ENCODE measurements around the gene TEX19. TPM values are rescaled to one million over a fixed set of nuclear protein-coding genes. Genes with fewer than 3 reads are reported as not detected.

Gene TEX19
- total and polyA plus RNA-seq, 9 of the 15 experiments (the other 6 are each of a cell fraction or from before 2014, with no cell fraction given) = 0.10 to 4.9 (median 1.9) TPM

GRCh38 chr17:82358465-82359350 lies at the start of gene TEX19 (continued):
- no peak for TF ChIP-seq THRB (CRISPR knock-in tag; conservative IDR thresholded peaks at IDR 0.05)
- no peak for TF ChIP-seq SP2 (IDR thresholded peaks at IDR 0.05; ENCODE audit: extremely low read depth, low read depth, low read length, poor library complexity, severe bottlenecking)
- TF ChIP-seq ZNF785 (CRISPR knock-in tag; IDR thresholded peaks at IDR 0.05) = no peak
- TF ChIP-seq MEF2A (IDR thresholded peaks at IDR 0.05; ENCODE audit: control insufficient read depth, low read depth, low read length) = no peak
- no peak for TF ChIP-seq TSC22D4 (tag; IDR thresholded peaks at IDR 0.05)
- TF ChIP-seq, protein P1, sequence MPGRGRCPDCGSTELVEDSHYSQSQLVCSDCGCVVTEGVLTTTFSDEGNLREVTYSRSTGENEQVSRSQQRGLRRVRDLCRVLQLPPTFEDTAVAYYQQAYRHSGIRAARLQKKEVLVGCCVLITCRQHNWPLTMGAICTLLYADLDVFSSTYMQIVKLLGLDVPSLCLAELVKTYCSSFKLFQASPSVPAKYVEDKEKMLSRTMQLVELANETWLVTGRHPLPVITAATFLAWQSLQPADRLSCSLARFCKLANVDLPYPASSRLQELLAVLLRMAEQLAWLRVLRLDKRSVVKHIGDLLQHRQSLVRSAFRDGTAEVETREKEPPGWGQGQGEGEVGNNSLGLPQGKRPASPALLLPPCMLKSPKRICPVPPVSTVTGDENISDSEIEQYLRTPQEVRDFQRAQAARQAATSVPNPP (IDR thresholded peaks at IDR 0.05; ENCODE audit: borderline replicate concordance, insufficient read depth, insufficient read length) = no peak
- TF ChIP-seq MXI1 (IDR thresholded peaks at IDR 0.05; ENCODE audit: low read depth, low read length) = no peak
- TF ChIP-seq, protein P2, sequence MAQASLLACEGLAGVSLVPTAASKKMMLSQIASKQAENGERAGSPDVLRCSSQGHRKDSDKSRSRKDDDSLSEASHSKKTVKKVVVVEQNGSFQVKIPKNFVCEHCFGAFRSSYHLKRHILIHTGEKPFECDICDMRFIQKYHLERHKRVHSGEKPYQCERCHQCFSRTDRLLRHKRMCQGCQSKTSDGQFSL (CRISPR knock-in tag; IDR thresholded peaks at IDR 0.05) = no peak
- TF ChIP-seq, protein P2 (tag; IDR thresholded peaks at IDR 0.05) = no peak
- no peak; the same call in 1 of the 2 replicates for TF ChIP-seq PHF8 (IDR thresholded peaks at IDR 0.05; ENCODE audit: borderline replicate concordance, low read length)
- no peak for TF ChIP-seq ZNF24 (IDR thresholded peaks at IDR 0.05)
- no peak for TF ChIP-seq STAT5B (CRISPR knock-in tag; IDR thresholded peaks at IDR 0.05)
- no peak for TF ChIP-seq ELF4 (CRISPR knock-in tag; IDR thresholded peaks at IDR 0.05)
- TF ChIP-seq, protein P3, sequence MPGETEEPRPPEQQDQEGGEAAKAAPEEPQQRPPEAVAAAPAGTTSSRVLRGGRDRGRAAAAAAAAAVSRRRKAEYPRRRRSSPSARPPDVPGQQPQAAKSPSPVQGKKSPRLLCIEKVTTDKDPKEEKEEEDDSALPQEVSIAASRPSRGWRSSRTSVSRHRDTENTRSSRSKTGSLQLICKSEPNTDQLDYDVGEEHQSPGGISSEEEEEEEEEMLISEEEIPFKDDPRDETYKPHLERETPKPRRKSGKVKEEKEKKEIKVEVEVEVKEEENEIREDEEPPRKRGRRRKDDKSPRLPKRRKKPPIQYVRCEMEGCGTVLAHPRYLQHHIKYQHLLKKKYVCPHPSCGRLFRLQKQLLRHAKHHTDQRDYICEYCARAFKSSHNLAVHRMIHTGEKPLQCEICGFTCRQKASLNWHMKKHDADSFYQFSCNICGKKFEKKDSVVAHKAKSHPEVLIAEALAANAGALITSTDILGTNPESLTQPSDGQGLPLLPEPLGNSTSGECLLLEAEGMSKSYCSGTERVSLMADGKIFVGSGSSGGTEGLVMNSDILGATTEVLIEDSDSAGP (CRISPR knock-in tag; IDR thresholded peaks at IDR 0.05) = no peak
- TF ChIP-seq, protein P4, sequence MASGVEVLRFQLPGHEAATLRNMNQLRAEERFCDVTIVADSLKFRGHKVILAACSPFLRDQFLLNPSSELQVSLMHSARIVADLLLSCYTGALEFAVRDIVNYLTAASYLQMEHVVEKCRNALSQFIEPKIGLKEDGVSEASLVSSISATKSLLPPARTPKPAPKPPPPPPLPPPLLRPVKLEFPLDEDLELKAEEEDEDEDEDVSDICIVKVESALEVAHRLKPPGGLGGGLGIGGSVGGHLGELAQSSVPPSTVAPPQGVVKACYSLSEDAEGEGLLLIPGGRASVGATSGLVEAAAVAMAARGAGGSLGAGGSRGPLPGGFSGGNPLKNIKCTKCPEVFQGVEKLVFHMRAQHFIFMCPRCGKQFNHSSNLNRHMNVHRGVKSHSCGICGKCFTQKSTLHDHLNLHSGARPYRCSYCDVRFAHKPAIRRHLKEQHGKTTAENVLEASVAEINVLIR (CRISPR knock-in tag; IDR thresholded peaks at IDR 0.05) = no peak
- no peak for TF ChIP-seq LEF1 (IDR thresholded peaks at IDR 0.05)
- peak; percentile 51; the same call in 1 of the 2 replicates for TF ChIP-seq E2F1 (CRISPR knock-in tag; IDR thresholded peaks at IDR 0.05)
- TF ChIP-seq SETDB1 (IDR thresholded peaks at IDR 0.05; ENCODE audit: low read length) = no peak
